IMR-90 (cell line): ENCODE measurements around the gene NAPEPLD.

Experiments
- BHLHE40 ChIP-seq: fragments of 150-350 bp; IDR thresholded peaks from 2 replicates; pipeline ENCODE4 v1.6.1; 2016; ENCODE audit warnings: mild to moderate bottlenecking, low read depth, low read length
- CEBPB ChIP-seq: IDR thresholded peaks from 2 replicates; pipeline ENCODE4 v1.6.1; 2012; ENCODE audit warnings: low read depth, low read length, improper control_type of control experiment
- ELK1 ChIP-seq: fragments of 150-350 bp; IDR thresholded peaks from 2 replicates; pipeline ENCODE4 v1.6.1; 2016; ENCODE audit warnings: low read depth, mild to moderate bottlenecking, low read length, moderate library complexity, borderline replicate concordance
- FOS ChIP-seq: fragments of 150-350 bp; IDR thresholded peaks from 2 replicates; pipeline ENCODE4 v1.6.1; 2016; ENCODE audit warnings: low read depth, low read length
- MAFK ChIP-seq: IDR thresholded peaks from 2 replicates; pipeline ENCODE4 v1.6.1; 2012; ENCODE audit warnings: low read depth, low read length, improper control_type of control experiment
- MXI1 ChIP-seq: IDR thresholded peaks from 2 replicates; pipeline ENCODE4 v1.6.1; 2012; ENCODE audit warnings: low read depth, mild to moderate bottlenecking, low read length, moderate library complexity, borderline replicate concordance
- POLR2A ChIP-seq: IDR thresholded peaks from 2 replicates; pipeline ENCODE4 v1.6.1; 2012; ENCODE audit warnings: mild to moderate bottlenecking, low read depth, low read length
- RAD21 ChIP-seq: IDR thresholded peaks from 2 replicates; pipeline ENCODE4 v1.6.1; 2012; ENCODE audit warnings: low read length, improper control_type of control experiment
- RFX5 ChIP-seq: IDR thresholded peaks from 2 replicates; pipeline ENCODE4 v1.8.0; 2012; ENCODE audit warnings: low read depth, mild to moderate bottlenecking, low read length, moderate library complexity
- SMC3 ChIP-seq: fragments of 150-350 bp; IDR thresholded peaks from 2 replicates; pipeline ENCODE4 v1.6.1; 2016; ENCODE audit warnings: low read depth, mild to moderate bottlenecking, antibody characterized with exemption, low read length, moderate library complexity
- TF ChIP-seq, protein P1 (sequence below): conservative IDR thresholded peaks from 2 replicates; pipeline ENCODE4 v1.5.1; 2012; ENCODE audit warnings: mild to moderate bottlenecking, low read depth, low read length, improper control_type of control experiment

- TF ChIP-seq, protein P1, sequence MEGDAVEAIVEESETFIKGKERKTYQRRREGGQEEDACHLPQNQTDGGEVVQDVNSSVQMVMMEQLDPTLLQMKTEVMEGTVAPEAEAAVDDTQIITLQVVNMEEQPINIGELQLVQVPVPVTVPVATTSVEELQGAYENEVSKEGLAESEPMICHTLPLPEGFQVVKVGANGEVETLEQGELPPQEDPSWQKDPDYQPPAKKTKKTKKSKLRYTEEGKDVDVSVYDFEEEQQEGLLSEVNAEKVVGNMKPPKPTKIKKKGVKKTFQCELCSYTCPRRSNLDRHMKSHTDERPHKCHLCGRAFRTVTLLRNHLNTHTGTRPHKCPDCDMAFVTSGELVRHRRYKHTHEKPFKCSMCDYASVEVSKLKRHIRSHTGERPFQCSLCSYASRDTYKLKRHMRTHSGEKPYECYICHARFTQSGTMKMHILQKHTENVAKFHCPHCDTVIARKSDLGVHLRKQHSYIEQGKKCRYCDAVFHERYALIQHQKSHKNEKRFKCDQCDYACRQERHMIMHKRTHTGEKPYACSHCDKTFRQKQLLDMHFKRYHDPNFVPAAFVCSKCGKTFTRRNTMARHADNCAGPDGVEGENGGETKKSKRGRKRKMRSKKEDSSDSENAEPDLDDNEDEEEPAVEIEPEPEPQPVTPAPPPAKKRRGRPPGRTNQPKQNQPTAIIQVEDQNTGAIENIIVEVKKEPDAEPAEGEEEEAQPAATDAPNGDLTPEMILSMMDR = no peak
- no peak for TF ChIP-seq POLR2A
- TF ChIP-seq CEBPB = no peak
- TF ChIP-seq ELK1 = no peak
- no peak for TF ChIP-seq MAFK
- no peak for TF ChIP-seq RFX5
- no peak for TF ChIP-seq SMC3
- TF ChIP-seq RAD21 = no peak
- no peak for TF ChIP-seq BHLHE40
- no peak for TF ChIP-seq MXI1
- TF ChIP-seq FOS = no peak
Observed at GRCh38 chr7:103058122-103058521, 90.8 kb downstream of the NAPEPLD start.
